ENCODE measurements around the gene CRKL. TPM values are rescaled to one million over a fixed set of nuclear protein-coding genes. Genes with fewer than 3 reads are reported as not detected.

Gene CRKL
- total RNA-seq, 1 experiment from 2014 or later = 106 TPM

DNA sequence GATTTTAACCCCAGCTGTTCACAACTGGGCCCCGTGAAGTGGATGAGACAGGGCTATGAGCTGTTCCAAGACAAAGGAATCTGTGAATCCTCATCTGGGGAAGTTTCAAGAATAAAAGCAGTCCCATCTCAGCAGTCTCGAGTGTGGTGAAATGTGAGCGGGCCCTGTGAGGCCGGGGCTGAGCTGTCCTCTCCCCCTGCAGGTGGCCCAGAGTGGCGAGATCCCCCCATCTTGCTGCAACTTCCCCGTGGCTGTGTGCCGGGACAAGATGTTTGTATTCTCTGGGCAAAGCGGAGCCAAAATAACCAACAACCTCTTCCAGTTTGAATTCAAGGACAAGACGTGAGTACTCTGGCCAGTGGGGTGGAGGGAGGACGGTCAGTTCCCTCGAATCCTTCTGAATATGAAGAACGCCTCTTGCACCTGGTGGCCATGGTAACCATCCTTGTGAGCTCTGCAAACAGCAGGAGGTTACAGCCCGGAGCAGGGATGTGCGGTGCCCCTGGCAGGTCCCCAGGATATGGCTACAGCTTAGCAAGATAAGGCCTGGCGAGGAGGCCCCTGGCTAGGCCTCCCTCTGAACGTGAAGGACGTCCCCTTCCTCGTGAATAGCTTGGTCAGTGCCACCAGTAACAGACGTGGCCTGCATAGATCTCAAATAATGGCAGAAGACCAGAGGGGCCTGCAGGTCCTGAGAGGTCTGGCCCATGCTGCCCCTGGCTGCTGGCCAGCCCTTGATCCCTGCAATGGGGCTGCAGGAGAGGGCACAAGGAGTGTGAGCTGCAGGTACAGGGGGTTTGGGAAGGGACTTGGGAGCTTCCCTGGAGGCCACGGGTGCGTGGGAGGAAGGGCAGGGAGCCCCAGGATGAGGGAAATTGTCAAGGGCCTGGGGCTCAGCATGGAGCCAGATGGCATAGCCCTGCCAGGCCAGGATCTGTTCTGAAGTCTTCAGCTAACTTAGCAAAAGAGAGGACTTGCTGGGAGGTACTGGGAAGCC, 73.3 kb downstream of the CRKL start:
- H3T11ph ChIP-seq (ENCODE audit: low read length) = no peak overlapping the region
- H3K9ac ChIP-seq (ENCODE audit: extremely low read depth, insufficient read length, low read length) = no peak overlapping the region
- H2BK120ac ChIP-seq (ENCODE audit: low read depth, low read length, poor library complexity, severe bottlenecking) = no peak overlapping the region
- Mint-ChIP-seq H3K4me1 (0 out of 4 replicates have a peak, but pooled peaks cover 0 to 2% of the 10 kb centered on the region in 2 experiments), H3K9me3 (no peaks in the 10 kb centered on the region), H3K36me3 (ENCODE audit: insufficient read depth in 1 of 3, low read depth in 3 of 3) (peaks cover 2 to 37% (median 22%) of the 10 kb centered on the region in 3 experiments), H3K4me3 (no peak overlapping the region), H3K27me3 (ENCODE audit: low read depth) (no peaks in the 10 kb centered on the region), H3K27ac (peak overlapping the region in 2 of 3 experiments; percentile 43 to 62; a peak in 3 of 7 replicates)
- no peak overlapping the region for H3K23ac ChIP-seq (ENCODE audit: insufficient read length, low read depth, low read length)
- no peak overlapping the region for H2BK12ac ChIP-seq (ENCODE audit: insufficient read length, low read depth, low read length)
- no peak overlapping the region for H2AK5ac ChIP-seq (ENCODE audit: insufficient read length, low read length)
- no peak overlapping the region for H3K4ac ChIP-seq (ENCODE audit: low read depth, low read length)
- no peak overlapping the region for H3K56ac ChIP-seq (ENCODE audit: insufficient read length, low read depth, low read length)
- H3K4me2 ChIP-seq (ENCODE audit: insufficient read depth, insufficient read length, low read length) = no peak overlapping the region
- no CpG with 5 or more reads among the region's 21 CpGs for WGBS (ENCODE audit: extremely low coverage, insufficient read length, low lambda C conversion rate)
- H3K9me3 ChIP-seq (ENCODE audit: control insufficient read depth, low read depth, low read length) = no peaks in the 10 kb centered on the region
- no peak overlapping the region for H4K5ac ChIP-seq (ENCODE audit: insufficient read length, low read depth, low read length)
- H3K79me2 ChIP-seq (ENCODE audit: insufficient read depth, low read length) = no peaks in the 10 kb centered on the region
- no peak overlapping the region for H3K14ac ChIP-seq (ENCODE audit: insufficient read depth, low read length)
- H2AFZ ChIP-seq (ENCODE audit: low read length) = no peak overlapping the region
- H3K79me1 ChIP-seq (ENCODE audit: insufficient read depth, low read depth, low read length, poor library complexity, severe bottlenecking) = no peaks in the 10 kb centered on the region
- no peak overlapping the region for H3K18ac ChIP-seq (ENCODE audit: insufficient read length, low read depth, low read length)
- no peak for DNase-seq
- H2BK5ac ChIP-seq (ENCODE audit: insufficient read length, low read length) = no peak overlapping the region
- H4K91ac ChIP-seq (ENCODE audit: insufficient read length, low read depth, low read length) = no peak overlapping the region
- no peak overlapping the region for H4K8ac ChIP-seq (replicated peaks; ENCODE audit: insufficient read length, low read depth, low read length)
- no peaks in the 10 kb centered on the region for H3K23me2 ChIP-seq (ENCODE audit: insufficient read length, low read depth, low read length, poor library complexity, severe bottlenecking)
- no peaks in the 10 kb centered on the region for H3K27me3 ChIP-seq (ENCODE audit: insufficient read depth, low read length)
- no peak overlapping the region for H2BK15ac ChIP-seq (ENCODE audit: low read depth, low read length)
- H3K4me1 ChIP-seq (ENCODE audit: insufficient read depth, low read length) = no peaks in the 10 kb centered on the region
- H4K20me1 ChIP-seq (ENCODE audit: control insufficient read depth, insufficient read depth, insufficient read length) = no peaks in the 10 kb centered on the region
- TF ChIP-seq, protein P1, sequence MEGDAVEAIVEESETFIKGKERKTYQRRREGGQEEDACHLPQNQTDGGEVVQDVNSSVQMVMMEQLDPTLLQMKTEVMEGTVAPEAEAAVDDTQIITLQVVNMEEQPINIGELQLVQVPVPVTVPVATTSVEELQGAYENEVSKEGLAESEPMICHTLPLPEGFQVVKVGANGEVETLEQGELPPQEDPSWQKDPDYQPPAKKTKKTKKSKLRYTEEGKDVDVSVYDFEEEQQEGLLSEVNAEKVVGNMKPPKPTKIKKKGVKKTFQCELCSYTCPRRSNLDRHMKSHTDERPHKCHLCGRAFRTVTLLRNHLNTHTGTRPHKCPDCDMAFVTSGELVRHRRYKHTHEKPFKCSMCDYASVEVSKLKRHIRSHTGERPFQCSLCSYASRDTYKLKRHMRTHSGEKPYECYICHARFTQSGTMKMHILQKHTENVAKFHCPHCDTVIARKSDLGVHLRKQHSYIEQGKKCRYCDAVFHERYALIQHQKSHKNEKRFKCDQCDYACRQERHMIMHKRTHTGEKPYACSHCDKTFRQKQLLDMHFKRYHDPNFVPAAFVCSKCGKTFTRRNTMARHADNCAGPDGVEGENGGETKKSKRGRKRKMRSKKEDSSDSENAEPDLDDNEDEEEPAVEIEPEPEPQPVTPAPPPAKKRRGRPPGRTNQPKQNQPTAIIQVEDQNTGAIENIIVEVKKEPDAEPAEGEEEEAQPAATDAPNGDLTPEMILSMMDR (conservative IDR thresholded peaks at IDR 0.05) = no peak
- H3K27ac ChIP-seq (ENCODE audit: insufficient read length, low read depth, low read length) = no peak overlapping the region
- no peak overlapping the region for H2BK20ac ChIP-seq (ENCODE audit: low read depth, low read length, poor library complexity, severe bottlenecking)
